Measurements from ENCODE around the gene ACSM6. TPM values are rescaled to one million over a fixed set of nuclear protein-coding genes. Genes with fewer than 3 reads are reported as not detected.

The ACSM6 gene
- total and polyA plus RNA-seq, 2 of the 8 experiments (the other 6 are each of a cell fraction or from before 2014, with no cell fraction given): 0.33 TPM; not detected in 1

DNA sequence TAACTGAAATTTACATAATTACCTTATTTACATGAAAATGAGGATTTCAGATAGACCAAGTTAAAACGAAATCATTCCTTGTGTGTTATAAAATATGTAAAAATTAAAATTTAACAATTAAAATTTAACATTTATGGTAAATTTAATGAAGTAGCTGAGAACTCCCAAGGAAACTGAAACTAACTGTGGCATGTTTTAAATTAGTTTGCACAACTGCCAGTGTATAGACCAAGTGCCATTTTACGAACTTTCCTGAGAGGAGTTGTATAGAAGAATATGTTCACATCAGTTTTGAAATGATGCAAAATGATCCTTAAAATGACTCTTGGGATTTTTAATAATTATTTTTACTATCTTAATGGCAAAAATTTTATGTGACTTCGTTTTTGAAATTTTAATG, 73.2 kb downstream of the ACSM6 start (continued):
- TF ChIP-seq PHF8 (conservative IDR thresholded peaks at IDR 0.05; ENCODE audit: low read depth, low read length) (no peak), RXRA (IDR thresholded peaks at IDR 0.05; ENCODE audit: insufficient read depth, low read depth, low read length) (no peak), KDM5A (IDR thresholded peaks at IDR 0.05; ENCODE audit: low read length) (no peak), EP300 (IDR thresholded peaks at IDR 0.05; ENCODE audit: borderline replicate concordance in 1 of 2, low read depth in 2 of 2, low read length in 2 of 2) (no peak), POU5F1 (IDR thresholded peaks at IDR 0.05; ENCODE audit: low read depth, low read length) (no peak), TBP (IDR thresholded peaks at IDR 0.05; ENCODE audit: low read depth, low read length) (no peak)
- TF ChIP-seq, protein P1, sequence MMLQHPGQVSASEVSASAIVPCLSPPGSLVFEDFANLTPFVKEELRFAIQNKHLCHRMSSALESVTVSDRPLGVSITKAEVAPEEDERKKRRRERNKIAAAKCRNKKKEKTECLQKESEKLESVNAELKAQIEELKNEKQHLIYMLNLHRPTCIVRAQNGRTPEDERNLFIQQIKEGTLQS (IDR thresholded peaks at IDR 0.05; ENCODE audit: insufficient read depth, low read depth, low read length): no peak

Measured in H1 (cell line).